Measurements from ENCODE around the gene FGF19.

- TF ChIP-seq CTCF (IDR thresholded peaks at IDR 0.05) (no peak), ZFX (IDR thresholded peaks at IDR 0.05; ENCODE audit: borderline replicate concordance) (no peak)
Observed at GRCh38 chr11:69705901-69706787, 2.3 kb upstream of the FGF19 start.

All from 22Rv1 (cell line).